Hepatocyte (in vitro differentiated cells): ENCODE measurements around the gene NLGN4X.

Experiments used
- CTCF ChIP-seq: fragments of 200-600 bp; sonication (generic); IDR thresholded peaks from 2 replicates; pipeline ENCODE4 v1.5.1; 2016; ENCODE audit warnings: antibody characterized with exemption, mild to moderate bottlenecking; ENCODE audit not compliant: poor library complexity
- EZH2phosphoT487 ChIP-seq: fragments of 200-600 bp; sonication (generic); IDR thresholded peaks from one replicate; pipeline ENCODE4 v1.6.1; 2018; ENCODE audit warnings: antibody characterized with exemption, mild to moderate bottlenecking, low read depth, moderate library complexity; ENCODE audit not compliant: unreplicated experiment, severe bottlenecking

- TF ChIP-seq EZH2phosphoT487 (no peak), CTCF (no peak)
These were observed 52.8 kb downstream of the NLGN4X start for GRCh38 chrX:6175914-6176313.
